ENCODE measurements around the gene PAXX. TPM values are rescaled to one million over a fixed set of nuclear protein-coding genes. Genes with fewer than 3 reads are reported as not detected.

The PAXX gene
- total RNA-seq, 4 donors from 2014 or later: 14.2 to 39.5 (median 18.8) TPM

- intact Hi-C loops (cut with DNase I; ENCODE audit: low total_unique reads): no loop called here
- no peaks in the 10 kb centered on the region for H3K4me1 ChIP-seq
- H3K36me3 ChIP-seq: no peaks in the 10 kb centered on the region
- no peaks in the 10 kb centered on the region for H3K27me3 ChIP-seq
- no peak overlapping the region for H3K27ac ChIP-seq
- DNase-seq: no peak
- no peaks in the 10 kb centered on the region for H3K9me3 ChIP-seq
- TF ChIP-seq POLR2A (IDR thresholded peaks at IDR 0.05) (no peak), CTCF (IDR thresholded peaks at IDR 0.05) (no peak)
- no peak overlapping the region for H3K4me3 ChIP-seq
These were observed 30.8 kb upstream of the PAXX start for GRCh38 chr9:136961279-136962065.

- no peak overlapping the region for H3K27ac ChIP-seq
- no peaks in the 10 kb centered on the region for H3K9me3 ChIP-seq
- no peak overlapping the region for H3K4me3 ChIP-seq
- intact Hi-C loops (cut with DNase I; ENCODE audit: low total_unique reads): no loop called here
- H3K36me3 ChIP-seq: no peaks in the 10 kb centered on the region
- H3K27me3 ChIP-seq: no peaks in the 10 kb centered on the region
- no peaks in the 10 kb centered on the region for H3K4me1 ChIP-seq
- TF ChIP-seq CTCF (IDR thresholded peaks at IDR 0.05) (no peak), POLR2A (IDR thresholded peaks at IDR 0.05) (no peak)
- DNase-seq: no peak
These were observed 30.1 kb upstream of the PAXX start for GRCh38 chr9:136962163-136962562.

GRCh38 chr9:136962701-136963248, 29.4 kb upstream of the PAXX start:
- TF ChIP-seq POLR2A (IDR thresholded peaks at IDR 0.05): no peak
- TF ChIP-seq CTCF (IDR thresholded peaks at IDR 0.05): no peak
- H3K36me3 ChIP-seq: no peaks in the 10 kb centered on the region
- intact Hi-C loops (cut with DNase I; ENCODE audit: low total_unique reads): no loop called here
- DNase-seq: no peak
- no peak overlapping the region for H3K27ac ChIP-seq
- H3K4me1 ChIP-seq: no peaks in the 10 kb centered on the region
- H3K9me3 ChIP-seq: no peaks in the 10 kb centered on the region
- H3K4me3 ChIP-seq: no peak overlapping the region
- H3K27me3 ChIP-seq: no peaks in the 10 kb centered on the region

- no peaks in the 10 kb centered on the region for H3K4me1 ChIP-seq
- H3K27me3 ChIP-seq: no peaks in the 10 kb centered on the region
- H3K4me3 ChIP-seq: no peak overlapping the region
- no peak overlapping the region for H3K27ac ChIP-seq
- intact Hi-C loops (cut with DNase I; ENCODE audit: low total_unique reads): no loop called here
- H3K9me3 ChIP-seq: no peaks in the 10 kb centered on the region
- no peak for DNase-seq
- H3K36me3 ChIP-seq: no peaks in the 10 kb centered on the region
- TF ChIP-seq CTCF (IDR thresholded peaks at IDR 0.05) (no peak), POLR2A (IDR thresholded peaks at IDR 0.05) (no peak)
These were observed 28.9 kb upstream of the PAXX start for GRCh38 chr9:136963341-136963740.

GRCh38 chr9:136963751-136964150, 28.5 kb upstream of the PAXX start:
- Histone ChIP-seq H3K36me3 (no peaks in the 10 kb centered on the region), H3K27ac (no peak overlapping the region), H3K4me3 (no peak overlapping the region), H3K4me1 (no peaks in the 10 kb centered on the region), H3K27me3 (no peaks in the 10 kb centered on the region), H3K9me3 (no peaks in the 10 kb centered on the region)
- intact Hi-C loops (cut with DNase I; ENCODE audit: low total_unique reads): no loop called here
- DNase-seq: no peak
- TF ChIP-seq CTCF (IDR thresholded peaks at IDR 0.05): no peak
- no peak for TF ChIP-seq POLR2A (IDR thresholded peaks at IDR 0.05)

Data from uterus (tissue), 4 donors.